MCF 10A (cell line): ENCODE measurements around the gene WNT3A. TPM values are rescaled to one million over a fixed set of nuclear protein-coding genes. Genes with fewer than 3 reads are reported as not detected.

ENCODE experiments used
- BruUV-seq: library from RNA; stranded (reverse); fragments of 400-500 nt; replicated peaks from 2 replicates; lab custom pipeline; 2021; lab: Mats Ljungman, UMichigan
- CTCF ChIA-PET: fragments of 300-600 bp; sonication (Branson Sonifier 250); formaldehyde crosslinking; extraction: SDS; loops from one replicate; lab custom pipeline; 2021; ENCODE audit warnings: antibody characterized with exemption, inconsistent platforms; lab: Yijun Ruan, JAX
- POLR2A ChIA-PET: fragments of 300-600, 350-650 bp; sonication (Branson Sonifier 250); formaldehyde crosslinking; extraction: SDS; loops from one replicate; lab custom pipeline; 2020; ENCODE audit warnings: antibody characterized with exemption, inconsistent platforms; lab: Yijun Ruan, JAX
- DNase-seq: peaks from one replicate; pipeline ENCODE4 v3.0.0-alpha.2; 2018; ENCODE audit not compliant: unreplicated experiment
- H3K27ac Mint-ChIP-seq: one replicate; pipeline ENCODE4 v1.8.0; 2022; ENCODE audit warnings: mild to moderate bottlenecking, low read depth, mixed read lengths; ENCODE audit not compliant: unreplicated experiment
- H3K27me3 Mint-ChIP-seq: one replicate; pipeline ENCODE4 v1.8.0; 2022; ENCODE audit warnings: mixed read lengths; ENCODE audit not compliant: insufficient read depth, unreplicated experiment
- H3K36me3 Mint-ChIP-seq: one replicate; pipeline ENCODE4 v1.8.0; 2022; ENCODE audit warnings: mild to moderate bottlenecking, moderate library complexity, mixed read lengths; ENCODE audit not compliant: insufficient read depth, unreplicated experiment
- H3K4me1 Mint-ChIP-seq: one replicate; pipeline ENCODE4 v1.8.0; 2022; ENCODE audit warnings: mixed read lengths; ENCODE audit not compliant: insufficient read depth, unreplicated experiment
- H3K4me3 Mint-ChIP-seq: one replicate; pipeline ENCODE4 v1.8.0; 2022; ENCODE audit warnings: mild to moderate bottlenecking, moderate library complexity, mixed read lengths; ENCODE audit not compliant: unreplicated experiment
- H3K9me3 Mint-ChIP-seq: one replicate; pipeline ENCODE4 v1.8.0; 2022; ENCODE audit warnings: mixed read lengths; ENCODE audit not compliant: unreplicated experiment
- CTCF ChIP-seq: fragments of 200-600 bp; IDR thresholded peaks from one replicate; pipeline ENCODE4 v1.8.0; 2022; ENCODE audit warnings: antibody characterized with exemption, mild to moderate bottlenecking; ENCODE audit not compliant: unreplicated experiment
- intact Hi-C: fragments of 100-400 bp; cut with micrococcal nuclease; formaldehyde crosslinking; loops from 2 replicates; pipeline ENCODE4 v1.14.1; 2022
- microRNA-seq: library from miRNA; unstranded; fragments of <30 nt; microRNA quantifications from one replicate; pipeline ENCODE4 v1.2.0, GENCODE V29; 2022
- total RNA-seq: library from RNA; stranded (reverse); gene quantifications from 2 replicates; pipeline ENCODE4 v1.2.3, GENCODE V29; 2022

WNT3A gene
- total RNA-seq, 1 experiment from 2014 or later: not detected

- Mint-ChIP-seq H3K4me3 (peak within 1 kb of the TSS; percentile 95), H3K27me3 (no peaks in the 10 kb centered on the region), H3K9me3 (no peaks in the 10 kb centered on the region), H3K4me1 (peaks cover 12% of the 10 kb centered on the region), H3K36me3 (peaks cover 21% of the 10 kb centered on the region), H3K27ac (peak within 1 kb of the TSS; percentile 92)
- no peak for TF ChIP-seq CTCF
- CTCF ChIA-PET: interaction anchor here (0.5 to 3.9 kb wide), 18 partner anchors 10 to 1442 kb away, joined by 3 to 26 read pairs (median 5); partner anchors contain the start of gene IBA57
- no TSS peak for BruUV-seq
- DNase-seq: peak; percentile 99
- intact Hi-C loops: loop anchor here (1.0 to 10.0 kb wide), 3 partner anchors 31 to 625 kb away; partner anchors contain the start of gene GUK1
- POLR2A ChIA-PET: interaction anchor here (0.5 to 10.8 kb wide), 29 partner anchors 11 to 1507 kb away, joined by 3 to 128 read pairs (median 5); partner anchors contain the start of genes ARF1, GUK1, IBA57 and JMJD4
Observed at GRCh38 chr1:228109073-228109961, 102.5 kb downstream of the WNT3A start, which contains the start of gene MRPL55. Gene MRPL55, minus strand, starts transcription at chr1:228109299. Its CDS starts 1,039 bp downstream, at chr1:228108260.

- Mint-ChIP-seq H3K27ac (peak overlapping the region; percentile 92), H3K4me1 (peaks cover 8% of the 10 kb centered on the region), H3K36me3 (peaks cover 19% of the 10 kb centered on the region), H3K27me3 (no peaks in the 10 kb centered on the region), H3K4me3 (peak overlapping the region; percentile 95), H3K9me3 (no peaks in the 10 kb centered on the region)
- ChIA-PET POLR2A (interaction anchor here (0.5 to 10.8 kb wide), 20 partner anchors 11 to 1508 kb away, joined by 3 to 128 read pairs (median 6); partner anchors contain the start of genes ARF1, GUK1 and IBA57), CTCF (interaction anchor here (0.5 to 3.9 kb wide), 16 partner anchors 9 to 1441 kb away, joined by 3 to 26 read pairs (median 6); partner anchors contain the start of gene IBA57)
- DNase-seq: no peak
- no TSS peak for BruUV-seq
- intact Hi-C loops: loop anchor here (1.0 to 10.0 kb wide), 3 partner anchors 30 to 625 kb away; partner anchors contain the start of gene GUK1
- TF ChIP-seq CTCF: no peak
Observed at GRCh38 chr1:228109962-228110488, 103.2 kb downstream of the WNT3A start.

GRCh38 chr1:228110556-228110955 lies 103.8 kb downstream of the WNT3A start:
- Mint-ChIP-seq H3K27ac (no peak overlapping the region), H3K4me1 (peaks cover 8% of the 10 kb centered on the region), H3K4me3 (peak overlapping the region; percentile 95), H3K9me3 (no peaks in the 10 kb centered on the region), H3K27me3 (no peaks in the 10 kb centered on the region), H3K36me3 (peaks cover 15% of the 10 kb centered on the region)
- no peak for TF ChIP-seq CTCF
- intact Hi-C loops: no loop called here
- POLR2A ChIA-PET: interaction anchor here (0.7 to 10.8 kb wide), 12 partner anchors 11 to 371 kb away, joined by 3 to 128 read pairs (median 20); partner anchors contain the start of genes ARF1, GUK1 and IBA57
- DNase-seq: no peak
- BruUV-seq: TSS peak; percentile 36
- CTCF ChIA-PET: interaction anchor here (0.9 to 3.9 kb wide), 8 partner anchors 9 to 112 kb away, joined by 4 to 26 read pairs (median 8); partner anchors contain the start of gene IBA57

Small RNA genes within 50 kb of the gene (microRNA-seq; reads per million reads assigned to microRNA genes)
- gene MIR3620: 8.2 reads per million, percentile 44 among the genes with 10 or more reads in this experiment

Other genes with a start within 250 kb of the WNT3A start
- gene PRSS38, start 191.3 kb upstream of the WNT3A start, total RNA-seq: not detected in 2 replicates
- gene WNT9A, start 59.1 kb upstream of the WNT3A start, total RNA-seq: 2.6 and 6.6 TPM in 2 replicates
- 870 and 1,140 TPM in 2 replicates for gene ARF1, start 75.7 kb downstream of the WNT3A start, total RNA-seq
- 48.9 and 49.2 TPM in 2 replicates for gene C1orf35, start 96.3 kb downstream of the WNT3A start, total RNA-seq
- 85.4 and 111 TPM in 2 replicates for gene MRPL55, start 102.3 kb downstream of the WNT3A start, total RNA-seq
- 495 and 510 TPM in 2 replicates for gene GUK1, start 133.3 kb downstream of the WNT3A start, total RNA-seq
- gene GJC2, start 142.9 kb downstream of the WNT3A start, total RNA-seq: 9.0 and 18.5 TPM in 2 replicates
- gene IBA57, start 158.8 kb downstream of the WNT3A start, total RNA-seq: 12.0 and 16.5 TPM in 2 replicates
- 22.6 and 29.6 TPM in 2 replicates for gene OBSCN, start 201.0 kb downstream of the WNT3A start, total RNA-seq